Right renal cortex interstitium (tissue), 3 donors: ENCODE results near the gene CUL9. TPM values are rescaled to one million over a fixed set of nuclear protein-coding genes. Genes with fewer than 3 reads are reported as not detected.
A peak's percentile ranks its signal among the peaks of the same experiment; 100 is the strongest.

ENCODE experiments used
- DNase-seq, 3 donors: peaks; one replicate each; pipeline ENCODE4 v3.0.0-alpha.2; 2013; ENCODE audit warnings: low read depth in 3 of 3, low spot score in 2 of 3
- polyA plus RNA-seq, 3 donors: library from polyadenylated mRNA; unstranded; fragments of 120-200 nt; gene quantifications; one replicate each; pipeline ENCODE4 v1.2.1, GENCODE V29; 2013; ENCODE audit not compliant: insufficient read length in 3 of 3

CUL9 gene
- polyA plus RNA-seq, 3 donors: 26.5 to 29.5 (median 28.6) TPM

GRCh38 chr6:43172104-43173007 is 9.6 kb upstream of the CUL9 start:
- no peak for DNase-seq

GRCh38 chr6:43173591-43174262 is 8.3 kb upstream of the CUL9 start:
- no peak for DNase-seq

- peak; percentile 96 to 97 (median 97) for DNase-seq
Measured at GRCh38 chr6:43174263-43175112, 7.5 kb upstream of the CUL9 start.

- no peak for DNase-seq
Measured at GRCh38 chr6:43175676-43176422, 6.1 kb upstream of the CUL9 start.

GRCh38 chr6:43176423-43176786 is 5.6 kb upstream of the CUL9 start:
- no peak for DNase-seq

- DNase-seq: no peak
Measured at GRCh38 chr6:43178150-43178549, 3.8 kb upstream of the CUL9 start.

- DNase-seq: no peak
Measured at GRCh38 chr6:43178951-43179830, 2.8 kb upstream of the CUL9 start.

GRCh38 chr6:43180058-43180457 is 1.9 kb upstream of the CUL9 start:
- DNase-seq: no peak

- DNase-seq: no peak
Measured at GRCh38 chr6:43180985-43181384, 1.0 kb upstream of the CUL9 start.

GRCh38 chr6:43181621-43181941 is 415 bp upstream of the CUL9 start:
- DNase-seq: no peak

GRCh38 chr6:43183441-43183840 is 1.4 kb downstream of the CUL9 start:
- no peak for DNase-seq

- DNase-seq: no peak
Measured at GRCh38 chr6:43184268-43184985, 2.4 kb downstream of the CUL9 start.

- DNase-seq: no peak
Measured at GRCh38 chr6:43185391-43185985, 3.5 kb downstream of the CUL9 start.

GRCh38 chr6:43186019-43186418 is 4.0 kb downstream of the CUL9 start:
- no peak for DNase-seq

- no peak for DNase-seq
Measured at GRCh38 chr6:43186706-43187105, 4.7 kb downstream of the CUL9 start.

- DNase-seq: no peak
Measured at GRCh38 chr6:43187821-43188220, 5.8 kb downstream of the CUL9 start.

- DNase-seq: no peak
Measured at GRCh38 chr6:43188426-43188825, 6.4 kb downstream of the CUL9 start.

GRCh38 chr6:43189776-43190304 is 7.8 kb downstream of the CUL9 start:
- no peak for DNase-seq
